Liver (tissue), 9 donors: ENCODE measurements around the gene PPOX. TPM values are rescaled to one million over a fixed set of nuclear protein-coding genes. Genes with fewer than 3 reads are reported as not detected.
A peak's percentile ranks its signal among the peaks of the same experiment; 100 is the strongest.

Experiments
- DNase-seq: peaks from one replicate; pipeline ENCODE4 v3.0.0-alpha.2; 2017; ENCODE audit warnings: low spot score
- H3K27ac ChIP-seq, 2 donors: one replicate each; pipeline ENCODE4 v1.7.0; 2013; ENCODE audit warnings: inconsistent platforms in 2 of 2, low read length in 2 of 2, control low read depth in 1 of 2, low read depth in 1 of 2, mild to moderate bottlenecking in 1 of 2
- H3K27me3 ChIP-seq, 4 donors: one replicate each; pipeline versions ENCODE4 v1.6.1 to v1.7.0; 2013; ENCODE audit warnings: low read length in 3 of 4, inconsistent platforms in 1 of 4, mild to moderate bottlenecking in 1 of 4, moderate library complexity in 1 of 4; ENCODE audit not compliant: control insufficient read depth in 4 of 4, insufficient read depth in 4 of 4
- H3K36me3 ChIP-seq, 4 donors: one replicate each; pipeline versions ENCODE4 v1.6.1 to v1.7.0; 2013; ENCODE audit warnings: low read length in 3 of 4, mild to moderate bottlenecking in 3 of 4, low read depth in 1 of 4, moderate library complexity in 1 of 4; ENCODE audit not compliant: control insufficient read depth in 4 of 4, insufficient read depth in 3 of 4
- H3K4me1 ChIP-seq, 4 donors: one replicate each; pipeline versions ENCODE4 v1.6.1 to v1.7.0; 2013; ENCODE audit warnings: low read length in 3 of 4, mild to moderate bottlenecking in 3 of 4, moderate library complexity in 1 of 4; ENCODE audit not compliant: control insufficient read depth in 4 of 4, insufficient read depth in 4 of 4
- H3K4me3 ChIP-seq, 3 donors: one replicate each; pipeline versions ENCODE4 v1.6.1 to v1.7.0; 2013; ENCODE audit warnings: low read length in 3 of 3, control low read depth in 1 of 3, low read depth in 1 of 3, mild to moderate bottlenecking in 1 of 3
- H3K9ac ChIP-seq, 2 donors: one replicate each; pipeline ENCODE4 v1.7.0; 2013; ENCODE audit warnings: low read length in 2 of 2, mild to moderate bottlenecking in 2 of 2, moderate library complexity in 2 of 2, control low read depth in 1 of 2, low read depth in 1 of 2
- H3K9me3 ChIP-seq, 4 donors: one replicate each; pipeline versions ENCODE4 v1.6.1 to v1.7.0; 2013; ENCODE audit warnings: low read length in 3 of 4; ENCODE audit not compliant: control insufficient read depth in 4 of 4
- ATF3 ChIP-seq: IDR thresholded peaks from 2 replicates; pipeline ENCODE4 v1.6.1; 2016; ENCODE audit warnings: antibody characterized with exemption
- CTCF ChIP-seq: fragments of 150-350 bp; IDR thresholded peaks from 2 replicates; pipeline ENCODE4 v1.5.1; 2017; ENCODE audit warnings: improper control_type of control experiment, low read depth, low read length; ENCODE audit not compliant: missing input control
- EGR1 ChIP-seq, 2 donors: IDR thresholded peaks; 2 replicates each; pipeline ENCODE4 v1.6.1; 2016 to 2018; ENCODE audit warnings: antibody characterized with exemption in 2 of 2, low read depth in 2 of 2
- FOXA1 ChIP-seq: IDR thresholded peaks from 2 replicates; pipeline ENCODE4 v1.6.1; 2016; ENCODE audit warnings: antibody characterized with exemption
- FOXA2 ChIP-seq: IDR thresholded peaks from 2 replicates; pipeline ENCODE4 v1.6.1; 2016; ENCODE audit warnings: antibody characterized with exemption
- GABPA ChIP-seq, 2 donors: IDR thresholded peaks in 1 of 2; conservative IDR thresholded peaks in 1 of 2; 2 replicates each; pipeline ENCODE4 v1.6.1; 2016; ENCODE audit warnings: antibody characterized with exemption in 2 of 2, mild to moderate bottlenecking in 1 of 2, moderate library complexity in 1 of 2
- HNF4A ChIP-seq, 2 donors: conservative IDR thresholded peaks; 2 replicates each; pipeline ENCODE4 v1.6.1; 2016; ENCODE audit warnings: antibody characterized with exemption in 2 of 2, mild to moderate bottlenecking in 2 of 2
- HNF4G ChIP-seq: IDR thresholded peaks from 2 replicates; pipeline ENCODE4 v1.6.1; 2016; ENCODE audit warnings: antibody characterized with exemption
- JUND ChIP-seq, 2 donors: IDR thresholded peaks; 2 replicates each; pipeline ENCODE4 v1.6.1; 2016; ENCODE audit warnings: antibody characterized with exemption in 2 of 2
- NR2F2 ChIP-seq: IDR thresholded peaks from 2 replicates; pipeline ENCODE4 v1.6.1; 2016; ENCODE audit warnings: antibody characterized with exemption
- REST ChIP-seq: IDR thresholded peaks from 2 replicates; pipeline ENCODE4 v1.6.1; 2016; ENCODE audit warnings: antibody characterized with exemption, mild to moderate bottlenecking
- RXRA ChIP-seq, 2 donors: IDR thresholded peaks; 2 replicates each; pipeline ENCODE4 v1.6.1; 2017 to 2018; ENCODE audit warnings: antibody characterized with exemption in 2 of 2, mild to moderate bottlenecking in 1 of 2
- SP1 ChIP-seq: IDR thresholded peaks from 2 replicates; pipeline ENCODE4 v1.6.1; 2018; ENCODE audit warnings: antibody characterized with exemption, mild to moderate bottlenecking
- TAF1 ChIP-seq: conservative IDR thresholded peaks from 2 replicates; pipeline ENCODE4 v1.6.1; 2016; ENCODE audit warnings: antibody characterized with exemption, mild to moderate bottlenecking
- YY1 ChIP-seq: IDR thresholded peaks from 2 replicates; pipeline ENCODE4 v1.6.1; 2016; ENCODE audit warnings: antibody characterized with exemption, mild to moderate bottlenecking
- ZBTB33 ChIP-seq: IDR thresholded peaks from 2 replicates; pipeline ENCODE4 v1.6.1; 2016; ENCODE audit warnings: antibody characterized with exemption
- WGBS: extraction: QIAGEN DNeasy Blood & Tissue Kit; methylation state at CpG from one replicate; pipeline ENCODE4 v1.1.7; 2013; 5-methylcytosine and 5-hydroxymethylcytosine counted together
- polyA plus RNA-seq, 2 donors: library from polyadenylated mRNA; stranded (reverse) in 1 of 2; unstranded in 1 of 2; fragments of 200-250 nt in 1 of 2; fragments of >200 nt in 1 of 2; fragmentation: Nextera tagmentation in 1 of 2; extraction: Ambion mirVana in 1 of 2; gene quantifications; one replicate each; pipeline versions ENCODE4 v1.2.1 to v1.2.3, GENCODE V29; 2013 to 2015
- total RNA-seq, 2 donors: library from RNA; depleted of rRNA; stranded (reverse); fragments of >200 nt; gene quantifications; one replicate each; pipeline ENCODE4 v1.2.3, GENCODE V29; 2014
- donor health status: healthy.
- donor health status: healthy.
- donor health status: healthy.
- donor health status: healthy.
- donor health status: healthy.

Gene PPOX
- total and polyA plus RNA-seq, 4 donors = 6.2 to 106 (median 7.9) TPM

GRCh38 chr1:161159087-161159912 lies 6.9 kb upstream of the PPOX start, which contains the start of gene USP21:
TSS of gene USP21 (plus strand) at chr1:161159500. CDS start at chr1:161160641, 1,141 bp downstream.
- 1% methylated on average over 60 of the region's 60 CpGs for WGBS
- TF ChIP-seq HNF4G = no peak
- no peak for TF ChIP-seq EGR1 (IDR thresholded peaks at IDR 0.05; ENCODE audit: low read depth in 2 of 2)
- TF ChIP-seq NR2F2 = peak; percentile 22
- peak; percentile 99 for TF ChIP-seq YY1
- H3K9me3 ChIP-seq = no peaks in the 10 kb centered on the region
- H3K4me1 ChIP-seq = peaks cover 10 to 31% (median 21%) of the 10 kb centered on the region in 4 donors
- no peaks in the 10 kb centered on the region for H3K27me3 ChIP-seq
- peak within 1 kb of the TSS; percentile 76 to 94 (median 81) for H3K4me3 ChIP-seq
- DNase-seq = peak; percentile 94
- peaks cover 0 to 18% (median 7%) of the 10 kb centered on the region in 4 donors for H3K36me3 ChIP-seq
- peak within 1 kb of the TSS; percentile 64 to 79 for H3K27ac ChIP-seq
- H3K9ac ChIP-seq = peak within 1 kb of the TSS; percentile 50 to 82

GRCh38 chr1:161159913-161160243 lies 6.3 kb upstream of the PPOX start:
- peak overlapping the region; percentile 68 to 94 (median 76) for H3K4me3 ChIP-seq
- peak overlapping the region; percentile 64 to 79 for H3K27ac ChIP-seq
- DNase-seq = no peak
- peak overlapping the region; percentile 50 to 82 for H3K9ac ChIP-seq
- no peak for TF ChIP-seq CTCF
- no peak for TF ChIP-seq FOXA2
- peaks cover 0 to 24% (median 9%) of the 10 kb centered on the region in 4 donors for H3K36me3 ChIP-seq
- WGBS = 8% methylated on average over 11 of the region's 11 CpGs
- no peaks in the 10 kb centered on the region for H3K9me3 ChIP-seq
- no peaks in the 10 kb centered on the region for H3K27me3 ChIP-seq
- peaks cover 10 to 32% (median 19%) of the 10 kb centered on the region in 4 donors for H3K4me1 ChIP-seq

- Histone ChIP-seq H3K9me3 (no peaks in the 10 kb centered on the region), H3K27ac (no peak overlapping the region), H3K36me3 (peaks cover 0 to 25% (median 9%) of the 10 kb centered on the region in 4 donors), H3K4me1 (peaks cover 13 to 40% (median 23%) of the 10 kb centered on the region in 4 donors), H3K4me3 (no peak overlapping the region), H3K9ac (no peak overlapping the region), H3K27me3 (no peaks in the 10 kb centered on the region)
- WGBS = 96% methylated on average over 22 of the region's 22 CpGs
- no peak for DNase-seq
- no peak for TF ChIP-seq YY1
- no peak for TF ChIP-seq HNF4A (conservative IDR thresholded peaks at IDR 0.05)
- no peak for TF ChIP-seq CTCF
- no peak for TF ChIP-seq REST
- TF ChIP-seq RXRA (IDR thresholded peaks at IDR 0.05) = no peak
- no peak for TF ChIP-seq FOXA2
- TF ChIP-seq NR2F2 = no peak
- no peak for TF ChIP-seq GABPA (IDR thresholded peaks at IDR 0.05 in 1 of 2, conservative IDR thresholded peaks at IDR 0.05 in 1 of 2)
- TF ChIP-seq ZBTB33 = no peak
- no peak for TF ChIP-seq SP1
- TF ChIP-seq HNF4G = no peak
- TF ChIP-seq FOXA1 = no peak
- no peak for TF ChIP-seq JUND (IDR thresholded peaks at IDR 0.05)
- TF ChIP-seq ATF3 = no peak
- TF ChIP-seq TAF1 = no peak
Observed at GRCh38 chr1:161160671-161161145, 5.5 kb upstream of the PPOX start.
